K562 (cell line): ENCODE measurements around the gene LCN1. TPM values are rescaled to one million over a fixed set of nuclear protein-coding genes. Genes with fewer than 3 reads are reported as not detected.

Experiments used
- CREM ChIP-seq: IDR thresholded peaks from 2 replicates; pipeline ENCODE4 v1.6.1; 2014; ENCODE audit warnings: antibody characterized with exemption, low read depth
- MCM7 ChIP-seq, 2 experiments: fragments of 450-650 bp; IDR thresholded peaks; 2 replicates each; pipeline ENCODE4 v1.6.1; 2016 to 2018
- MTA1 ChIP-seq: fragments of 450-650 bp; IDR thresholded peaks from 2 replicates; pipeline ENCODE4 v1.6.1; 2017; ENCODE audit warnings: borderline replicate concordance
- NCOA1 ChIP-seq: fragments of 450-650 bp; IDR thresholded peaks from 2 replicates; pipeline ENCODE4 v1.6.1; 2016; ENCODE audit warnings: low read depth
- PCBP1 ChIP-seq: fragments of 200-400 bp; formaldehyde crosslinking; IDR thresholded peaks from 2 replicates; pipeline ENCODE4 v1.6.1; 2018; ENCODE audit warnings: mild to moderate bottlenecking, low read depth, low read length; ENCODE audit not compliant: poor library complexity, severe bottlenecking
- YY1 ChIP-seq, 3 experiments: IDR thresholded peaks; 2 replicates each; pipeline ENCODE4 v1.6.1; 2011; ENCODE audit warnings: low read length in 2 of 3, mild to moderate bottlenecking in 2 of 3, moderate library complexity in 2 of 3, borderline replicate concordance in 1 of 3, control low read depth in 1 of 3, low read depth in 1 of 3; ENCODE audit not compliant: insufficient read depth in 3 of 3, insufficient replicate concordance in 2 of 3, control insufficient read depth in 1 of 3, insufficient read length in 1 of 3; ENCODE audit errors: extremely low read depth in 1 of 3
- ZFP36 ChIP-seq: fragments of 150-350 bp; IDR thresholded peaks from 2 replicates; pipeline ENCODE4 v1.6.1; 2018; ENCODE audit warnings: low read length, low read depth; ENCODE audit not compliant: partially characterized antibody
- ZNF263 ChIP-seq: sonication (generic); formaldehyde crosslinking; IDR thresholded peaks from 2 replicates; pipeline ENCODE4 v1.8.0; 2022; ENCODE audit warnings: mild to moderate bottlenecking, missing genetic modification reagents, borderline replicate concordance
- ZNF436 ChIP-seq: fragments of 250-450, 450-650 bp; sonication (Bioruptor Pico); formaldehyde crosslinking; IDR thresholded peaks from 2 replicates; pipeline ENCODE4 v1.7.0; 2020; ENCODE audit warnings: mild to moderate bottlenecking
- polyA plus RNA-seq, 8 experiments: library from polyadenylated mRNA; depleted of rRNA in 4 of 8; stranded (reverse) in 5 of 8; unstranded in 3 of 8; fragments of >200 nt; fragmentation: Nextera tagmentation in 2 of 8; fragmentation: Illumina TruSeq in 1 of 8; extraction: Ambion mirVana in 2 of 8; extraction: Trizol in 1 of 8; gene quantifications; 2 replicates each; pipeline versions ENCODE4 v1.2.1 to v1.2.3, GENCODE V29; 2011 to 2014; ENCODE audit warnings: inconsistent platforms in 1 of 8, missing spikeins in 1 of 8
- total RNA-seq, 7 experiments: library from RNA; depleted of rRNA in 6 of 7; stranded (reverse); fragments of >200 nt in 6 of 7; fragmentation: Illumina TruSeq in 2 of 7; extraction: Trizol in 2 of 7; gene quantifications; 2 replicates each; pipeline versions ENCODE4 v1.2.1 to v1.2.3, GENCODE V29; 2011 to 2021; ENCODE audit warnings: low replicate concordance in 1 of 7
- TF ChIP-seq, protein P1 (sequence below): fragments of 250-450 bp; sonication (Bioruptor Pico); IDR thresholded peaks from 2 replicates; pipeline ENCODE4 v1.5.0; 2020; ENCODE audit warnings: mild to moderate bottlenecking
- TF ChIP-seq, protein P2 (sequence below): fragments of 450-650 bp; formaldehyde crosslinking; IDR thresholded peaks from 2 replicates; pipeline ENCODE4 v1.4.0; 2020; ENCODE audit warnings: mild to moderate bottlenecking, mixed read lengths
- TF ChIP-seq, protein P3 (sequence below): fragments of 450-650 bp; IDR thresholded peaks from 2 replicates; pipeline ENCODE4 v1.6.1; 2016; ENCODE audit warnings: mild to moderate bottlenecking, moderate library complexity

The LCN1 gene
- total and polyA plus RNA-seq, 9 of the 15 experiments (the other 6 are each of a cell fraction or from before 2014, with no cell fraction given) = not detected

DNA sequence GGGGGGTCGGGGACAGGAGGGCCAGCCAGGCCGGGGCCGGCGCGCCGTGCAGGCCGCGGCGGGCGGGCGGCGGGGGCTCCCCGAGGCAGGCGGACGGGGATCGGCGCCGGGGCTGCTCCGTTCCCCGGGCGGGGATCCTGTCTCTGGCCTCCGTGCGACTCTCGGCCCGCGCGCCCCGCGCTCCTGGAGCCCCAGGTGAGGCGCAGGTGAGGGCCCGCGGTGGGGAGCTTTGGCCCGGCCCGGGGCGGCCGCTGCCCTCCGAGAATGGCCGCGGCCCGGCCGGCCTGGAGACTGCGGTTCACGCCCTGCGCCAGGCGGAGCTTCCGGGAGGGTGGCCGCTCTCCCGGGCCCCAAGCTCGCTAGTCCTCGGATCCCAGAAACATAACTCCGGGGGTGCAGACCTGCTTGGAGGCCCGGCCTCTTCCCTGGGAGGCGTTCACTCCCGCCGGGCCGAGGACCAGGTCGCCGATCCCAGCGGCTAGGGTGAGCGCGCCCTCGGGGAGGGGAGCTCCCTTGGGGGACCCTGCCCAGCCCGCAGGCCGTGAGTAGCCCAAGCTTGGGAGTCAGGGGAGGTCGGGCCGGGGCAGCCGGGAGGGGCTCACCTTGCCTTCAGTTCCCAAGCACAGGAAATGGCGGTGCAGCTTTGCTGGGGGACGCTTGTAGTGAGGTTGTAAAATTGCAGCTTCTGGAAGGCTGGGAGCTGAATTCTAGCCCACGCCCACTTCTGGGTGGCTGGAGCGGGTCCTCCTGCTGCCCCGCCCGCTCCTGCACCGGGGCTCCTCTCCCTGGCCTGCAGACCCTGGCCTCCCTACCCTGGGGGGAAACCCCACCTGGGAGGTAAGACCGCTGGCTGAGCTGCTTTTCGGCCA, 40.9 kb upstream of the LCN1 start (continued):
- TF ChIP-seq, protein P1, sequence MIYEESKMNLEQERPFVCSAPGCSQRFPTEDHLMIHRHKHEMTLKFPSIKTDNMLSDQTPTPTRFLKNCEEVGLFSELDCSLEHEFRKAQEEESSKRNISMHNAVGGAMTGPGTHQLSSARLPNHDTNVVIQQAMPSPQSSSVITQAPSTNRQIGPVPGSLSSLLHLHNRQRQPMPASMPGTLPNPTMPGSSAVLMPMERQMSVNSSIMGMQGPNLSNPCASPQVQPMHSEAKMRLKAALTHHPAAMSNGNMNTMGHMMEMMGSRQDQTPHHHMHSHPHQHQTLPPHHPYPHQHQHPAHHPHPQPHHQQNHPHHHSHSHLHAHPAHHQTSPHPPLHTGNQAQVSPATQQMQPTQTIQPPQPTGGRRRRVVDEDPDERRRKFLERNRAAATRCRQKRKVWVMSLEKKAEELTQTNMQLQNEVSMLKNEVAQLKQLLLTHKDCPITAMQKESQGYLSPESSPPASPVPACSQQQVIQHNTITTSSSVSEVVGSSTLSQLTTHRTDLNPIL (CRISPR knock-in tag) = no peak
- TF ChIP-seq NCOA1 (no peak), YY1 (IDR thresholded peaks at IDR 0.05; ENCODE audit: borderline replicate concordance in 1 of 3, control insufficient read depth in 1 of 3, extremely low read depth in 1 of 3, insufficient read depth in 3 of 3, insufficient read length in 1 of 3, insufficient replicate concordance in 2 of 3, low read depth in 1 of 3, low read length in 2 of 3) (peak in 1 of 3 experiments; percentile 80), ZNF436 (CRISPR knock-in tag) (no peak), MCM7 (IDR thresholded peaks at IDR 0.05) (no peak), PCBP1 (peak; percentile 11), CREM (0 out of 2 replicates have a peak, but pooled peaks have one; percentile 3), ZNF263 (CRISPR knock-in tag) (no peak), ZFP36 (no peak), MTA1 (no peak)
- TF ChIP-seq, protein P2, sequence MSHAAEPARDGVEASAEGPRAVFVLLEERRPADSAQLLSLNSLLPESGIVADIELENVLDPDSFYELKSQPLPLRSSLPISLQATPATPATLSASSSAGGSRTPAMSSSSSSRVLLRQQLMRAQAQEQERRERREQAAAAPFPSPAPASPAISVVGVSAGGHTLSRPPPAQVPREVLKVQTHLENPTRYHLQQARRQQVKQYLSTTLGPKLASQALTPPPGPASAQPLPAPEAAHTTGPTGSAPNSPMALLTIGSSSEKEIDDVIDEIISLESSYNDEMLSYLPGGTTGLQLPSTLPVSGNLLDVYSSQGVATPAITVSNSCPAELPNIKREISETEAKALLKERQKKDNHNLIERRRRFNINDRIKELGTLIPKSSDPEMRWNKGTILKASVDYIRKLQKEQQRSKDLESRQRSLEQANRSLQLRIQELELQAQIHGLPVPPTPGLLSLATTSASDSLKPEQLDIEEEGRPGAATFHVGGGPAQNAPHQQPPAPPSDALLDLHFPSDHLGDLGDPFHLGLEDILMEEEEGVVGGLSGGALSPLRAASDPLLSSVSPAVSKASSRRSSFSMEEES = no peak
- TF ChIP-seq, protein P3, sequence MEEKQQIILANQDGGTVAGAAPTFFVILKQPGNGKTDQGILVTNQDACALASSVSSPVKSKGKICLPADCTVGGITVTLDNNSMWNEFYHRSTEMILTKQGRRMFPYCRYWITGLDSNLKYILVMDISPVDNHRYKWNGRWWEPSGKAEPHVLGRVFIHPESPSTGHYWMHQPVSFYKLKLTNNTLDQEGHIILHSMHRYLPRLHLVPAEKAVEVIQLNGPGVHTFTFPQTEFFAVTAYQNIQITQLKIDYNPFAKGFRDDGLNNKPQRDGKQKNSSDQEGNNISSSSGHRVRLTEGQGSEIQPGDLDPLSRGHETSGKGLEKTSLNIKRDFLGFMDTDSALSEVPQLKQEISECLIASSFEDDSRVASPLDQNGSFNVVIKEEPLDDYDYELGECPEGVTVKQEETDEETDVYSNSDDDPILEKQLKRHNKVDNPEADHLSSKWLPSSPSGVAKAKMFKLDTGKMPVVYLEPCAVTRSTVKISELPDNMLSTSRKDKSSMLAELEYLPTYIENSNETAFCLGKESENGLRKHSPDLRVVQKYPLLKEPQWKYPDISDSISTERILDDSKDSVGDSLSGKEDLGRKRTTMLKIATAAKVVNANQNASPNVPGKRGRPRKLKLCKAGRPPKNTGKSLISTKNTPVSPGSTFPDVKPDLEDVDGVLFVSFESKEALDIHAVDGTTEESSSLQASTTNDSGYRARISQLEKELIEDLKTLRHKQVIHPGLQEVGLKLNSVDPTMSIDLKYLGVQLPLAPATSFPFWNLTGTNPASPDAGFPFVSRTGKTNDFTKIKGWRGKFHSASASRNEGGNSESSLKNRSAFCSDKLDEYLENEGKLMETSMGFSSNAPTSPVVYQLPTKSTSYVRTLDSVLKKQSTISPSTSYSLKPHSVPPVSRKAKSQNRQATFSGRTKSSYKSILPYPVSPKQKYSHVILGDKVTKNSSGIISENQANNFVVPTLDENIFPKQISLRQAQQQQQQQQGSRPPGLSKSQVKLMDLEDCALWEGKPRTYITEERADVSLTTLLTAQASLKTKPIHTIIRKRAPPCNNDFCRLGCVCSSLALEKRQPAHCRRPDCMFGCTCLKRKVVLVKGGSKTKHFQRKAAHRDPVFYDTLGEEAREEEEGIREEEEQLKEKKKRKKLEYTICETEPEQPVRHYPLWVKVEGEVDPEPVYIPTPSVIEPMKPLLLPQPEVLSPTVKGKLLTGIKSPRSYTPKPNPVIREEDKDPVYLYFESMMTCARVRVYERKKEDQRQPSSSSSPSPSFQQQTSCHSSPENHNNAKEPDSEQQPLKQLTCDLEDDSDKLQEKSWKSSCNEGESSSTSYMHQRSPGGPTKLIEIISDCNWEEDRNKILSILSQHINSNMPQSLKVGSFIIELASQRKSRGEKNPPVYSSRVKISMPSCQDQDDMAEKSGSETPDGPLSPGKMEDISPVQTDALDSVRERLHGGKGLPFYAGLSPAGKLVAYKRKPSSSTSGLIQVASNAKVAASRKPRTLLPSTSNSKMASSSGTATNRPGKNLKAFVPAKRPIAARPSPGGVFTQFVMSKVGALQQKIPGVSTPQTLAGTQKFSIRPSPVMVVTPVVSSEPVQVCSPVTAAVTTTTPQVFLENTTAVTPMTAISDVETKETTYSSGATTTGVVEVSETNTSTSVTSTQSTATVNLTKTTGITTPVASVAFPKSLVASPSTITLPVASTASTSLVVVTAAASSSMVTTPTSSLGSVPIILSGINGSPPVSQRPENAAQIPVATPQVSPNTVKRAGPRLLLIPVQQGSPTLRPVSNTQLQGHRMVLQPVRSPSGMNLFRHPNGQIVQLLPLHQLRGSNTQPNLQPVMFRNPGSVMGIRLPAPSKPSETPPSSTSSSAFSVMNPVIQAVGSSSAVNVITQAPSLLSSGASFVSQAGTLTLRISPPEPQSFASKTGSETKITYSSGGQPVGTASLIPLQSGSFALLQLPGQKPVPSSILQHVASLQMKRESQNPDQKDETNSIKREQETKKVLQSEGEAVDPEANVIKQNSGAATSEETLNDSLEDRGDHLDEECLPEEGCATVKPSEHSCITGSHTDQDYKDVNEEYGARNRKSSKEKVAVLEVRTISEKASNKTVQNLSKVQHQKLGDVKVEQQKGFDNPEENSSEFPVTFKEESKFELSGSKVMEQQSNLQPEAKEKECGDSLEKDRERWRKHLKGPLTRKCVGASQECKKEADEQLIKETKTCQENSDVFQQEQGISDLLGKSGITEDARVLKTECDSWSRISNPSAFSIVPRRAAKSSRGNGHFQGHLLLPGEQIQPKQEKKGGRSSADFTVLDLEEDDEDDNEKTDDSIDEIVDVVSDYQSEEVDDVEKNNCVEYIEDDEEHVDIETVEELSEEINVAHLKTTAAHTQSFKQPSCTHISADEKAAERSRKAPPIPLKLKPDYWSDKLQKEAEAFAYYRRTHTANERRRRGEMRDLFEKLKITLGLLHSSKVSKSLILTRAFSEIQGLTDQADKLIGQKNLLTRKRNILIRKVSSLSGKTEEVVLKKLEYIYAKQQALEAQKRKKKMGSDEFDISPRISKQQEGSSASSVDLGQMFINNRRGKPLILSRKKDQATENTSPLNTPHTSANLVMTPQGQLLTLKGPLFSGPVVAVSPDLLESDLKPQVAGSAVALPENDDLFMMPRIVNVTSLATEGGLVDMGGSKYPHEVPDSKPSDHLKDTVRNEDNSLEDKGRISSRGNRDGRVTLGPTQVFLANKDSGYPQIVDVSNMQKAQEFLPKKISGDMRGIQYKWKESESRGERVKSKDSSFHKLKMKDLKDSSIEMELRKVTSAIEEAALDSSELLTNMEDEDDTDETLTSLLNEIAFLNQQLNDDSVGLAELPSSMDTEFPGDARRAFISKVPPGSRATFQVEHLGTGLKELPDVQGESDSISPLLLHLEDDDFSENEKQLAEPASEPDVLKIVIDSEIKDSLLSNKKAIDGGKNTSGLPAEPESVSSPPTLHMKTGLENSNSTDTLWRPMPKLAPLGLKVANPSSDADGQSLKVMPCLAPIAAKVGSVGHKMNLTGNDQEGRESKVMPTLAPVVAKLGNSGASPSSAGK = no peak
